ENCODE data around the gene PRKCH. TPM values are rescaled to one million over a fixed set of nuclear protein-coding genes. Genes with fewer than 3 reads are reported as not detected.
A peak's percentile ranks its signal among the peaks of the same experiment; 100 is the strongest.

The PRKCH gene
- total RNA-seq, 2 donors from 2014 or later = 24.6 to 73.6 TPM

DNA sequence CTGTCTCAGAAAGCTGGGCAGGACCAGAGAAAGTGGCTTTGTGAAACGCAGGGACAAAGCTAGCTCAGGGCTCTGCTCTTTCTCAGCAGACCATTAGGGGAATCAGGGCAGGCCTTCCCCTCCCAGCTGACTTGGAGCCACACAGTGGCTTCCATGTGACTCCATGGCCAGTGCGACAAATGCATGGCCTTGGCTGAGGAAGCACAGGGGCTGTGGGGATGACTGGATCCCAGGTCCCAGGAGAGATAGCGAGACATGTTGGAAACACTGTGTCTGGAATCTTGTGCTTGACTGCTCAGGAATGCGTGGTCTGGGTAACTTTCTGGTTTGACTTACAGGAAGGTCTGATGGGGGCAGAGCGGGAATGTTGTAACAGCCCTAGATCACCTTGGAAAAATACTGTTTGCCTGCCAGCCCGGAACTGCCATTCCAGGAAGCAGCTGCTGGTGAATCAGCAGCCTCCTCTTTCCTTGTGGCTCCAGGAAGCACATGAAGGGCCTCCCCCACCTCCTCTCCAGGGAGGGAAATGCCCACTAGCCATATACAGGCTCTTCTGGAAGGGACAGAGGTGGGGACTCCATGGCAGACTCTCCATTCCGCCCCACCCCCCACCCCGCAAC, 240.4 kb downstream of the PRKCH start:
- ATAC-seq (ENCODE audit: insufficient number of reproducible peaks, low FRiP score, low read depth) = peak; percentile 80
- Histone ChIP-seq H3K27ac (peak overlapping the region; percentile 71 to 79), H3K9me3 (no peaks in the 10 kb centered on the region), H3K4me3 (no peak overlapping the region), H3K36me3 (no peaks in the 10 kb centered on the region), H3K4me1 (ENCODE audit: control insufficient read depth in 1 of 2, low read depth in 2 of 2) (peaks cover 4 to 31% of the 10 kb centered on the region in 2 donors), H3K27me3 (replicated peaks; ENCODE audit: insufficient read depth) (no peaks in the 10 kb centered on the region)
- peak; percentile 58 for DNase-seq (ENCODE audit: low spot score)
- TF ChIP-seq, protein P1, sequence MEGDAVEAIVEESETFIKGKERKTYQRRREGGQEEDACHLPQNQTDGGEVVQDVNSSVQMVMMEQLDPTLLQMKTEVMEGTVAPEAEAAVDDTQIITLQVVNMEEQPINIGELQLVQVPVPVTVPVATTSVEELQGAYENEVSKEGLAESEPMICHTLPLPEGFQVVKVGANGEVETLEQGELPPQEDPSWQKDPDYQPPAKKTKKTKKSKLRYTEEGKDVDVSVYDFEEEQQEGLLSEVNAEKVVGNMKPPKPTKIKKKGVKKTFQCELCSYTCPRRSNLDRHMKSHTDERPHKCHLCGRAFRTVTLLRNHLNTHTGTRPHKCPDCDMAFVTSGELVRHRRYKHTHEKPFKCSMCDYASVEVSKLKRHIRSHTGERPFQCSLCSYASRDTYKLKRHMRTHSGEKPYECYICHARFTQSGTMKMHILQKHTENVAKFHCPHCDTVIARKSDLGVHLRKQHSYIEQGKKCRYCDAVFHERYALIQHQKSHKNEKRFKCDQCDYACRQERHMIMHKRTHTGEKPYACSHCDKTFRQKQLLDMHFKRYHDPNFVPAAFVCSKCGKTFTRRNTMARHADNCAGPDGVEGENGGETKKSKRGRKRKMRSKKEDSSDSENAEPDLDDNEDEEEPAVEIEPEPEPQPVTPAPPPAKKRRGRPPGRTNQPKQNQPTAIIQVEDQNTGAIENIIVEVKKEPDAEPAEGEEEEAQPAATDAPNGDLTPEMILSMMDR (IDR thresholded peaks at IDR 0.05) = no peak

DNA sequence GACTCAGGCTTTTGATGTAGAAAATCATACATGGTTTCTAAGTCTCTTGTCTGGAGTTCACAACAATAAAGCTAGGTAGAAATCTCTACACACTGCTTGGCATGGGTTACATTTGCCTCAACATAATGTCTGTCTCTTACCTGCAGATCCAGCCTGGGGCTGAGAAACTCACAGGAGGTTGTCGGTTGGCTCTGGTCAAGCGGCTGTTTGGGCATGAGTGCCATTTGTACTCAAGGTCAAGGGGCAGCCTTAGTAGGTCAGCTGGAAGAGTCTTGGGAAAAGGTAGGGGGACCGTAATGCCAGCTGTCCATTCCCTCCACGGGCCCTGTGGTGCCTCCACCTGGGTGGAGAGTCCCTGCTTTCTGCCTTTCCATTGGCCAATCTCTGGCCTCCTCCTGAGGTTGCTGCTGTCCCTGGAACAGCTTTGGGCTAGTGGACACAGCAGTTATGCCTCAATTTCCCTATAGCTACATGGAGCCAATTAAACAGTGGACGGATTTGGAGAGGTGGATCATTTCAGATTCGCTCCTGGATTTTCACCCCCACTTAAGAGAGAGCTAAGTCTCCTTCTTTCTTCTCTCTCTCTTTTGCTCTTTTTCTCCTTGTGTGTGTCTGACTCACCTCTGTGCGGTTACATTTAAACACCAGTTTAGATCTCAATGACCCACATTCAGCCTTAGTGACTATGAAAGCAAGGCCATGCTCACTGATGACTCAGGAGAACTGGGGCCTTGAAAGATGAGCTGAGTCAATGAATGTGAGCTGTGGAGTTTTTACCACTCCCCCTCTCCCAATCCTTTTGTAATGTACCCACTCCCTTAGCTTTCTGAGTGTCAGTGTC, 241.2 kb downstream of the PRKCH start:
- Histone ChIP-seq H3K9me3 (no peaks in the 10 kb centered on the region), H3K4me3 (no peak overlapping the region), H3K27me3 (replicated peaks; ENCODE audit: insufficient read depth) (no peaks in the 10 kb centered on the region), H3K4me1 (ENCODE audit: control insufficient read depth in 1 of 2, low read depth in 2 of 2) (peaks cover 4 to 32% of the 10 kb centered on the region in 2 donors), H3K27ac (peak overlapping the region; percentile 71 to 79), H3K36me3 (no peaks in the 10 kb centered on the region)
- DNase-seq (ENCODE audit: low spot score) = no peak
- ATAC-seq (ENCODE audit: insufficient number of reproducible peaks, low FRiP score, low read depth) = no peak
- TF ChIP-seq, protein P1 (IDR thresholded peaks at IDR 0.05) = no peak

GRCh38 chr14:61563162-61563511, 241.8 kb downstream of the PRKCH start:
- TF ChIP-seq, protein P1 (IDR thresholded peaks at IDR 0.05) = no peak
- ATAC-seq (ENCODE audit: insufficient number of reproducible peaks, low FRiP score, low read depth) (no peak), DNase-seq (ENCODE audit: low spot score) (no peak)
- Histone ChIP-seq H3K9me3 (no peaks in the 10 kb centered on the region), H3K27ac (no peak overlapping the region), H3K4me3 (no peak overlapping the region), H3K36me3 (no peaks in the 10 kb centered on the region), H3K4me1 (ENCODE audit: control insufficient read depth in 1 of 2, low read depth in 2 of 2) (peaks cover 8 to 38% of the 10 kb centered on the region in 2 donors), H3K27me3 (replicated peaks; ENCODE audit: insufficient read depth) (no peaks in the 10 kb centered on the region)

DNA sequence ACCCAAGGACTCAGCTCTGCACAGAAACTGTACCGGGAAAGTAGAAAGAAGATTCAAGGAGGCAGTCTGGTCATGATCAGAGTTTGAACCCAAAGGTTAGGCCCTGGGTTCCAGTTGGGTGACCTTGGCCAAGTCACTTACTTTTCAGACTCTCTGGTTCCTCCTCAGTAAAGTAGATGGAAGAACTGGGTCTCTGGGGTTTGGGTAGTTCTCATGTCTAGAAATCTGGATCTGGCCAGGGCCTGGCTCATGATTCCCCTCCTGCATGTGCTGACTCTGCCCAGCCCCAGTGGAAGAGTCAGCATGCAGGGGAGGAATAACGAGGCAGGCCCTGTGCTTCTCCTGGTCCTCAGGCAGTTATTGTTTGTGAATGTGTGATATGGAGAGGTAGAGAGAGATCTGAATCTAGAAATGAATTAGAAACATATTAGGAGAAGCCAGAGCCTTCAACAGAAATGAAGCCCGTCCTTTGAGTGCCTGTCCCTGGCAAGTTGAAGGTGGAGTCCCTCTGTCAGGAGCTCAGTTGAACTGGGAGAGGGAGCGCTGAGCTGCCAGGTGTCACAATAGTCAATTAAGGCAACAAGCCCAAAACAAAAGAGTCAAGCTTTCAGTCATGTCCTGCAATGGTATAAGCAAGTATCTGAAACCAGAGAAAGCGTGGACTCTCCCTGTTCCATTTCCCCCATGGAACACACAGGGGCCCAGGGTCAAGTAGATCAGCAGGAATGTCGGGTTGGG, 242.7 kb downstream of the PRKCH start:
- ATAC-seq (ENCODE audit: insufficient number of reproducible peaks, low FRiP score, low read depth) = no peak
- DNase-seq (ENCODE audit: low spot score) = no peak

More for the DNA sequence above, 242.7 kb downstream of the PRKCH start:
- Histone ChIP-seq H3K4me1 (ENCODE audit: control insufficient read depth in 1 of 2, low read depth in 2 of 2) (peaks cover 15 to 47% of the 10 kb centered on the region in 2 donors), H3K36me3 (no peaks in the 10 kb centered on the region), H3K27me3 (replicated peaks; ENCODE audit: insufficient read depth) (no peaks in the 10 kb centered on the region), H3K4me3 (no peak overlapping the region), H3K27ac (no peak overlapping the region), H3K9me3 (no peaks in the 10 kb centered on the region)
- TF ChIP-seq, protein P1 (IDR thresholded peaks at IDR 0.05) = no peak

Data from thoracic aorta (tissue), 2 donors.